SKM-1 (cell line): ENCODE results near the gene FIS1.
"Not testable (repeated sequence)": the region's sequence is repeated elsewhere in the genome, so short reads cannot be mapped to it uniquely, and the experiment has no call there.

Experiments used
- DNase-seq: peaks from one replicate; lab custom pipeline; 2025; ENCODE audit not compliant: unreplicated experiment; lab: John Stamatoyannopoulos, UW

Gene FIS1

GRCh38 chr7:101258243-101258731 is 13.4 kb upstream of the FIS1 start:
- no peak for DNase-seq

DNA sequence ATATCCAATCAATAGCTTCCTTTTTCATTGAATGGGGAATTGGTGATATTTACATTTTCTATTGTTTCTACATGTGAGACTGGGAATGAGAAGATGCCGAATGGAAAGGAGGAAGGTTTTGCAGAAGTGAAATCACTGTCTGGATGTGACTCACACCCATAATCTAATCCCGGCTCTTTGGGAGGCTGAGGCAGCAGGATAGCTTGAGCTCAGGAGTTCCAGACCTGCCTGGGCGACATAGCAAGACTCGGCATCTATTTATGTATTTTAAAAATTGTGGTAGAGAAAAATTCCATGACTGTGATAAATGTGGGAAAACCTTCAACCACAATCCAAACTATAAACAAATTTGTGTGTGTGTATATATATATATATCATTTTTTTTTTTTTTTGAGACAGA is 10.9 kb upstream of the FIS1 start:
- no peak for DNase-seq

GRCh38 chr7:101253199-101253598 is 8.3 kb upstream of the FIS1 start:
- DNase-seq: not testable (repeated sequence)

DNA sequence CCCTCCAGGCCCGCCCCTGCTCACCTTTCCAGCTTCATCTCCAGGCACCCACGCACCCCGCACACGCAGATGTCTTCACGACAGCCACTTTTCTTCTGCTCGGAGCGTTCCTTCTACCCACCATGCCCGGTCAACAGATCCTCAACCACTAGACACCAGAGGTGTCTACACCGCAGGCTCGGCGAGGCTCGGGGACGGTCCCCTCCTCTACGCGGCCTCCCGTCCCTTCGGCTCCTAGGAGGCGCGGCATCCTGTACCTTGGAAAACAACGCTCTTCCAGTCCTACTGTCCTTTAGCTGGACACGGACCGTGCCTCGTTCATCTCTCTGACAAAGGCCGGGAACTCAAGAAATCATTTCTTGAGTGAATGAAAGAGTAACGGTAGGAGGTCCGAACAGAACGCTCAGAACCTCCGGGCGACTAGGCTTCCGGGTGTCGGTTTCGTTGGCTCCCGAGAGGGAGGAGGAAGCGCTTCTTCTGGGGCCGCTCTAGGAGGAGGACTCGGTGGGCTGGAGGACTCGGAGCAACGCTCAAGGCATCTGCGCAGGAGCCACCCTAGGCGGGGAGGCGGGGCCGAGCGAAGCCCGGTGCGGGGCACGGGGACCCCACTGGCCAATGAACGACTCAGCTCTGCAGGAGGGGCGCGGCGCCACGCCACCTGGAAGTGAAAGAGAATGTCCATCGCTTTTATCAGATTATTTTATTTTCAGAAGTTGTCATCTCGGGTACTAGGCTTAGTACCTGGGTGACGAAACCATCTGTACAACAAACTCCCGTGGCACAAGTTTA is 7.2 kb upstream of the FIS1 start:
- peak; percentile 95 for DNase-seq

DNA sequence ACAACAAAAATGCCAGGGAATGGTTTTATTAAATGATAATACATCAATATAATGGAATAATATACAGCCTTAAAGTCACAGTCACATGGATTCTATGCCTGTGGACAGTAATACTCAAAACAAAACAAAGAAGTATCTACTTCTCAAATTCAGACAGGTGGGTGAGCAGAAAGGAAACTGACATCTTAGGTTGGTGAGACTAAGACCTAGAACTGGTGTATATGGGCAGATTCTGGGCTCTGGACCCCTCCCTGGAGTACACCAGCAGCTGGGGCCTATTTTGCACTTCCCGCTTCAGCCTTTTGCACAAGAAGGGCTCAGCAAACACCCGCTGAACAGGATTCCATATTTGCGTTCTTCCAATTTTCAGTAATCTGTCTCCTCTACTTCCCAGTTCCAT is 5.4 kb upstream of the FIS1 start:
- DNase-seq: no peak

GRCh38 chr7:101248276-101248675 is 3.4 kb upstream of the FIS1 start:
- DNase-seq: no peak

GRCh38 chr7:101245147-101245668 is 327 bp upstream of the FIS1 start:
- DNase-seq: no peak

DNA sequence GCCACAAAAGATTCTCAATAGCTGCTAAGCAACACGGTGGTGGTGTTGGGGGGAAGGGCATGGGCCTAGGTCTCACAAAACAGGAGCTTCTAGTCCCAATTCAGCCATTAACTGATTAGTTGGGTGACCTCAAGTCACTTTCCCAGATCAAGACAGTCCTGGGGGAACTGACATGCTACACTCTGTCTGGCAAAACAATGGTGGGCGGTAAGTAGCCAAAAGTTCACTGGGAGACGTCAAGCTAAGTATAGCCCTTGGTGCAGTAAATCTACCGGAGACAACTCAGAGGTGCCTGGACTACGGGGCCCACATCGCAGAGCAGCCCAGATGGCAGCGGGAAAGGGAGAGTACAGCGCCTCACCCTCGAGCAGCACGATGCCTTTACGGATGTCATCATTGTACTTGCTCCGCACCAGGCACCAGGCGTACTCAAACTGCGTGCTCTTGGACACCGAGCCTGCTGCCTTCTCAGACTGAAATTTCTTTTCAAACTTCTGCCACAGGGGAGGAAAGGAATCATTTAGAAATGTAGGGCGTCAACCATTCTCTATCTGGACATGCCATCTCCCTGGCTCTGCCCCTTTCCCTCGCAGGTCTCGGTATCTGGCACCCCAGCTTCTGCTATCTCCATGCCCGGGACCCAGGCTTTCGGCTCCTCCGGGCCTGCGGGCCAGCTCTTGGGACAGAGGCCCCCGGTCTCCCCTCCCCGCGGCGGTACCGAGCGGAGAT is 1.1 kb downstream of the FIS1 start:
- DNase-seq: no peak

DNA sequence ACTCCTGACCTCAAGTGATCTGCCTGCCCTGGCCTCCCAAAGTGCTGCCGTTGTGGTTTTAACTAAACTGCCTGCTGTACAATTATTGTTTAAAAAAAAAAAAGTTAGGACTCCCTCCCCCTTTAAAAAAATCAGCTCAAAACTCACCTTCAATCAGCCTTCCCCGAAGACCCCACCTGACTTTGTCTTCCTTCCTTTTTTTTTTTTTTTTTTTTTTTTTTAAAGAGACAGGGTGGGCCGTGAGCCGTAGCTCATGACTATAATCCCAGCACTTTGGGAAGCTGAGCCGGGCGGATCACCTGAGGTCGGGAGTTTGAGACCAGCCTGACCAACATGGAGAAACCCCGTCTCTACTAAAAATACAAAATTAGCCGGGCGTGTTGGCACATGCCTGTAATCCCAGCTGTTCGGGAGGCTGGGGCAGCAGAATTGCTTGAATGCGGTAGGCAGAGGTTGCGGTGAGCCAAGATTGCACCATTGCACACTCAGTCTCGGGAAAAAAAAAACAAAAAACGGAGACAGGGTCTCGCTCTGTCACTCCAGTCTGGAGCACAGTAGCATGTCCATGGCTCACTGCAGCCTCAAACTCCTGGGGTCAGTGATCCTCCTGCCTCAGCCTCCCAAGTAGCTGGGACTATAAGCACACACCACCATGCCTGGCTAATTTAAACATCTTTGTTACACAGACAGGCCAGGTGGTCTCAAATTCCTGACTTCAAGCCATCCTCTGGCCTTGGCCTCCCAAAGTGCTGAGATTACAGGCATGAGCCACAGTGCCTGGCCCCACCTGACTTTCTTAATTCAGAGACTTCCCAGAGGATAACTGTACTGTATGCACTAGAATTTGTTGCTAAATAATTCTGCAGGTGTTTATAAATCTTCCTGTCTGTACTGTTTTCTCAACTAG is 3.2 kb downstream of the FIS1 start:
- peak; percentile 49 for DNase-seq

DNA sequence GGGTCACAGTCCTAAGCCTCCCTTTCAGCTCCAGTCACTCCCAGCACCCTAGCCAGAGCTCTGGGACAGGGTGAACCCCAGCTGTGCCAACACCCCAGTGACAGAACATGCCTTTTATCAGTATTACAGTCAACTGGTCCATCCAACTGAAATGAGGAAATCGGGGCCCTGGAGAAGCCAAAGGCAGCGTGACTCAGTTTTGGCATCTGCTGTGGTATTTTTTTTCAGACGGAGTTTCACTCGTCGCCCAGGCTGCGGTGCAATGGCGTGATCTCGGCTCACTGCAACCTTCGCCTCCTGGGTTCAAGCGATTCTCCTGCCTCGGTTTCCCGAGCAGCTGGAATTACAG is 3.9 kb downstream of the FIS1 start:
- peak; percentile 61 for DNase-seq

GRCh38 chr7:101240226-101241014 is 4.5 kb downstream of the FIS1 start:
- no peak for DNase-seq

DNA sequence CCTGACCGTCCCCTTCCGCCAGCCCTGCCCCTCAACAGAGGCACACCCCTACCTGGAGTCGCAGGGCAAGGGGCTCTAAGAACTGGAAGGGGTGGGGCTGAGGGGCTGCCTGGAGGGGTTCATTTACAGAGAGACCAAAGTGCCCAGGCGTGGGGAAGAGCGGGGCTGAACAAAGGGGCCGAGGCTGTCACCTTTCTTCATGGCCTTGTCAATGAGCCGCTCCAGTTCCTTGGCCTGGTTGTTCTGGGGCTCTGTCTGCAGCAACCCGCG is 5.0 kb downstream of the FIS1 start:
- DNase-seq: no peak

- DNase-seq: no peak
Measured at GRCh38 chr7:101239191-101239950, 5.5 kb downstream of the FIS1 start.

DNA sequence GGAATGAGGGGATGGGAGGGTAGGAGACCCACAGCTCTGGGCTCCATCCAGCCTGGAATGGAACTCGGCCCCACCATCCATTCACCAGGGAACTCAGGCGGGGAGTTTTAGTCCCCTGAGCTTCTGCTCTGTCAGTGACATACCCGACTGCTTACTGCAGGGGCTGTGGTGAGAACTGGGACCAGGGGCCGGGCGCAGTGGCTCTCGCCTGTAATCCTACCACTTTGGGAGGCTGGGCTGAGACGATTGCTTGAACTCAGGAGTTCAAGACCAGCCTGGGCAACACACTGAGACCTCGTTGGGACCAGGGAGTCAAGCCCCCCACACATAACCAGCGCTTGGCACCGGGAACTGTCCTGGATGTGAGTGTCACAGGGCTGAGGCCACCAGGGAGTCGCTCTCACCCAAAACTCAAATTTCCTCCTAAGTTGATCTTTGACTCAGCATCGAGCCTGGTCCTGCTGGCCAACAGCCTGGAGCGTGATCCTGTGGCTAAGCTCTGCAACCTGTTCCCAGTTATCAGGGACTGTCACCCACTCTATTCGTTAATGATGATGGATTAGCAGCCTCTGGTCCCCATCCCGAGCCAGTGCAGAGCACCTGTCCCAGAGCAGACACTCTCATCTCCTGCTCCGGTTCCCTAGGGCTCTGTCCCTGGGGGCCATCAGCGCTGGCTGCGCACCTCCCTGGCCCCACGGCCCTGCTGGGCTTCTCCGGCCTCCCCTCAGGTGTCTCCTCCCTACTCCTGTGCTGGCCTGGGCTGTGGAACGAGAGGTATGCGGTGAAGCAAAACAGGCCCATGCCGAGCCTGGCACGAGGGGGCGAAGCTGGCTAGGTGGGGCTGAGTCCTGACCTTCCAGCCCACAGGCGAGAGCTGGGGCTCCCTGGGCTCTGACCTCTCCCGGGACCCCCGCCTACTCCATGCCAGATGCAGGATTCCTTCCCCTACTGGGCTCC is 6.4 kb downstream of the FIS1 start:
- no peak for DNase-seq

- no peak for DNase-seq
Measured at GRCh38 chr7:101237206-101238067, 7.4 kb downstream of the FIS1 start, which contains the start of gene CLDN15. CLDN15 (minus strand) TSS chr7:101237802; CDS start chr7:101237581, 221 bp downstream.

DNA sequence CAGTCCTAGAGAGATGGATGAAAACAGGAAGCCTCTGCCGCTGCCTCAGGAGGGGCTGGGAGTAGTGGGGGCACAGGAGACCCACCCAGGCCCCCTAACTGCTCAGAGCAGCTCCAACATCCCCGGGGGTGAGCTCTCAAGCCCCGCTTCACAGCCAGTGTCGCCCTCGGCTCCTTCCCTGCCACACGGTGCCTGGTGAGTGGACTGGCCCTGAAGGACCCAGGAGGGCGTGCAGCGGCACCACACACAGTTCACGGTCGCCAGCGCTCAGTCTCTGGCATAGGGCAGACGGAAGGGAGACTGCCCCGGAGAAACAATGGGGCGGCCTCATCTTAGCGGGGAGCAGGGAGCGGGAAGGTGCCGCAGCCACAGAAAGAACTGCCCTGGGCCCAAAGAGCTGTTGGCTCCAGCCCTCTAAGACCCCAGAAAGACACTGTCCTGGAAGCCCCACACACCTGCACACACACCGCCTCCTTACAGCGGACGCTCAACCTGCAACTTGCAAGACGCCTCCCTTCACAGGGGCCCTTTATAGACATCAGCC is 8.5 kb downstream of the FIS1 start:
- no peak for DNase-seq

DNA sequence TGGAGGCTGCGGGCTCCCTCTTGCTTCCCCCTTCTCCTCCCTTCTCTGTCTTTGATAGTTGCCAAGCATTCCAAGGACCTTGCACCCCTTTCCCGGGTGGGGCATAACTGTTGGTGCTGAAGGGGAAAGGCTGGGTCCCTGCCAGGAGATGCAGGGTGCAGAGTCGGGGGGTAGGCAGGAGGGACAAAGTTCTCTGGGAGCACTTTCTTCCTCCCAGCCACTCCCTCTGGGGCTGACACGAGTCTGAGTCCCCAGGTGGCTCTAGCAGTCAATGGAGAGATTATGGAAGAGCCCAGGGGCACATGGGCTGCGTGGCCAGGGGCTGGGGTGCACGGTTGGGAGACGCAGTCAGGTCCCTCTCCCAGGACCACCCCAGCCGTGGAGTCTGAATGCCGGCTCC is 9.4 kb downstream of the FIS1 start:
- DNase-seq: no peak
